GM21737 (cell line): Measurements from ENCODE around the gene SLCO3A1.

Experiments
- ATAC-seq: cut with Tn5 transposase; IDR thresholded peaks from one replicate; pipeline ENCODE4 v1.9.1; 2021; ENCODE audit warnings: mild to moderate bottlenecking, moderate library complexity; ENCODE audit not compliant: unreplicated experiment

SLCO3A1 gene

DNA sequence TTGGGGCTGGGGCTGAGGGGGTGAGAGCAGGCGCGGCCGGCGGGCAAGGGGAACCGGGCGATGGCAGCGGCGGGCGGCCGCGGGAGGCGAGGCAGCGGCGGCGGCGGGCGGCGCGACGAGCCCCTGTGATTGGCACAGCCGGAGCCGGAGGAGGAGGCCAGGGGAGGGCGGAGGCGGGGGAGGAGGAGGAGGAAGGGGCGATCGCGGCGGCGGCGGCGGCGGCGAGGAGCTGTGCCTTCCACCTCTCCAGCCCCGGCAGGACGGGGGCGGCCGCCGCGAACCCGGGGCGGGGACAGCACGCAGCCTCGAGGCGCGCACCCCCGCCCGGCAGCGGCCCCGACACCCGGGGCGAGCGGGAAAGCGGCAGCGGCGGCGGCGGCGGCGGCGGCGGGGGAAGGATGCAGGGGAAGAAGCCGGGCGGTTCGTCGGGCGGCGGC lies at the start of gene SLCO3A1:
Gene SLCO3A1 (plus strand): TSS at position 198 of the 437 bp plus-strand sequence.
- peak; percentile 12 for ATAC-seq

DNA sequence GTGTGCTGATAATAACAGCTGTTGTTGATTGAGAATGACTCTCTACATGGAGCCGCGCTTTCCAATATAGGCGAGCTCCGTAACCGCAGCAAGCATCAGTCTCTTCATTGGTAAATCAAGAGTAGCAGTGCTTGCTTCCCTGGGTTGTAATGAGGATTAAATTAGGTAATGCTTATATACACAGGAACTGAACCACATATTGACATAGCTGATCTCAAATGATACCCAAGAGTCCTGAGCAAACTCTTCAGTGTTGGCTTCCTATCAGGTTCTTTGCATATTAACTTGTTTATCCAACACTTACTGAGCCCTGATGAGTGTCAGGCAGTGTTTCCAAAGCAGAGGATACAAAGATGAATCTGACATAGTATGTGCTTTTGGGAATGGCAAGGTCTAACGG lies 46.4 kb upstream of the SLCO3A1 start:
- ATAC-seq, result no peak

GRCh38 chr15:91813924-91814323 lies 39.6 kb upstream of the SLCO3A1 start:
- no peak for ATAC-seq

DNA sequence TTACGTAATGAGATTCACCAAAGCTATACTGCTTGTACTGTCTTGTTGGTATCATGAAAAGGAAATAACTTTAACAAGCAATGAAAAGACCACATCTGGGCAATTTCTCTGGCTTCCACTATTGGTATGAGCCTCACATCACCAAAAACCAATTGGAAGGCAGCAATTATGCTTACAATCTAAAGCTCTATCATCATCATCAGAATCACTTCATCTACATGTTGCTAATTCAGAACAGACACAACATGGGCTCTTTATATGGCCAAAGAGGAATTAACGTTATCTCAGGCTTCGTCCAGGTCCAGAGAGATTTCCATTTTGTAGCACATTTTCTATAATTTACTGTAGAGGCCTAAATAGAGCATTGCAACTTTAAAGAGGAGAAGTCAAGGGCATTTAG lies 36.6 kb upstream of the SLCO3A1 start:
- ATAC-seq, result no peak

GRCh38 chr15:91821458-91821857 lies 32.0 kb upstream of the SLCO3A1 start:
- ATAC-seq, result no peak

- ATAC-seq, result no peak
Measured at GRCh38 chr15:91824256-91824655, 29.3 kb upstream of the SLCO3A1 start.

DNA sequence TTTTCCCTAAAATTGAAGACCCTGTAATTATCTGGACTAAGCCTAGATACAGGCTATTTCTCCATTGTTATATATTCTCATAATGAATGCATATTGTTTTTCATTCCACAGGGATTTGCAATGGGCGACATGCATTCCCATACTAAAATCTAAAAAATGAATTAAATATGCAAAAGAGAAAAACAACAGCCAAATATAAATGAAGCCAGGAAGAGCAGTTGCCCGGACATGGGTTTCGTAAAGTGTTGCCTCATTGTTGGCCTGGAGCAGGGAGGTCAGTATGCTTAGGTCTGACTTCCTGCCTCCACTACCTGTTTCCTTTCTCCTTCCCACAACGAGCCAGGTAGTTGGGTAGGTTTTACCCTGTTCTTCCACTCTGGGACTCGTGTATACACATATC lies 27.1 kb upstream of the SLCO3A1 start:
- no peak for ATAC-seq

- no peak for ATAC-seq
Measured at GRCh38 chr15:91833056-91833455, 20.5 kb upstream of the SLCO3A1 start.

DNA sequence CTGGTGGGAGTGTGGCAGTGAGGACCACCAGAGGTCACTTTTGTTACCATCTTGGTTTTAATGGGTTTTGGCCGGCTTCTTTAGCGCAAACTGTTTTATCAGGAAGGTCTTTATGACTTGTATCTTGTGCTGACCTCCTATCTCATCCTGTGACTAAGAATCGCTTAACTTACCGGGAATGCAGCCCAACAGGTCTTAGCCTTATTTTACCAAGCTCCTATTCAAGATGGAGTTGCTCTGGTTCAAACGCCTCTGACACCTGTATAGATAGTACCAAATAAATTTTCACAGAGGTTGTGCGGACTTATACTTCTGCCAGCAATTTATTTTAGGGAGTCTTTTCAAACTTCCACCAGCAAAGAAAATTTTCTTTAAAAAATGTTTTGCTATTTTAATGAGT lies 13.6 kb upstream of the SLCO3A1 start:
- ATAC-seq, result no peak

GRCh38 chr15:91841861-91842260 lies 11.6 kb upstream of the SLCO3A1 start:
- no peak for ATAC-seq

- ATAC-seq, result no peak
Measured at GRCh38 chr15:91844341-91844740, 9.2 kb upstream of the SLCO3A1 start.

DNA sequence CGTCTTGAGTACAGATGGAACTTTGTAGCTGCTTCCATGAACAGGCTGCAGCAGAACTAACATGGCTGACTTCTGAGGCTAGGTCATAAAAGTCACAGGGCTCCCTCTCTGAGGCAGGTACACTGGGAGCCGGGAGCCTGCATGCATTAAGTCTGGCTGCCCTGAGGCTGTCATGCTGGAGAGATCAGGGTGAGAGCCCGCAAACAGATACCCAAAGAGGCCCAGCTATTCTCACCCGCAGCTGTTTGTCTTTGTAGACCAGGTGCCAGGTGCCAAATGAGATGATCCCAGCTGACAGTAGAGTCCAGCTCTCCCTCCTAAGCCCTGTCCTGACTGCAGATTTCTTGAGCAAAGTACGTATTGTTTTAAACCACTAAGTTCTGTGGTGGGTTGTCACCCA lies 8.6 kb upstream of the SLCO3A1 start:
- no peak for ATAC-seq

GRCh38 chr15:91845720-91846119 lies 7.8 kb upstream of the SLCO3A1 start:
- ATAC-seq, result no peak

- ATAC-seq, result no peak
Measured at GRCh38 chr15:91849180-91849579, 4.3 kb upstream of the SLCO3A1 start.

DNA sequence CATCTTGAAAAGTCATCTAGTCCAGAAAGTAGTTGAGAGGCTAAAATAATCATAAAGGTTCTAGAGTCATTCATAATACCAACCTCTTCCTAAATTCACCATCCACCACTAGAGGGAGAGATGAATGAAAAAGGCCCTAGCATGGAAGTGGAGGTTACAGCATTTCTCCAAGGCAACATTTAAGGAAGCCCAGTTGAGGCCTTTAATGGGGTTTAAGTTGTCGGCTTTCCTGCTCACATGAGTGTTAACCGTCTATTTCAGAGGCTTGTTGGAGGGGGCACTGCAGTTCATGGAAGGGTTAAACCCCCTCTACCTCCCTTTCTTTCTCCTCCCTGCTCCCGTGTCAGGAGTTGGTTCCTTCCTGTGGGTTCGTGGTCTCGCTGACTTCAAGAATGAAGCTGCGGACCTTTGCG lies 3.8 kb upstream of the SLCO3A1 start:
- ATAC-seq, result no peak

- peak; percentile 62 for ATAC-seq
Measured at GRCh38 chr15:91852741-91853510, 582 bp upstream of the SLCO3A1 start.

GRCh38 chr15:91853948-91854638 lies 585 bp downstream of the SLCO3A1 start:
- no peak for ATAC-seq

GRCh38 chr15:91854639-91854990 lies 1.1 kb downstream of the SLCO3A1 start:
- ATAC-seq, result no peak

GRCh38 chr15:91855241-91855640 lies 1.7 kb downstream of the SLCO3A1 start:
- ATAC-seq, result no peak

GRCh38 chr15:91855684-91856489 lies 2.4 kb downstream of the SLCO3A1 start:
- no peak for ATAC-seq

GRCh38 chr15:91857224-91857585 lies 3.7 kb downstream of the SLCO3A1 start:
- ATAC-seq, result no peak

- ATAC-seq, result peak; percentile 52
Measured at GRCh38 chr15:91857772-91858171, 4.3 kb downstream of the SLCO3A1 start.
